ENCODE data around the gene CITED1.

CITED1 gene

DNA sequence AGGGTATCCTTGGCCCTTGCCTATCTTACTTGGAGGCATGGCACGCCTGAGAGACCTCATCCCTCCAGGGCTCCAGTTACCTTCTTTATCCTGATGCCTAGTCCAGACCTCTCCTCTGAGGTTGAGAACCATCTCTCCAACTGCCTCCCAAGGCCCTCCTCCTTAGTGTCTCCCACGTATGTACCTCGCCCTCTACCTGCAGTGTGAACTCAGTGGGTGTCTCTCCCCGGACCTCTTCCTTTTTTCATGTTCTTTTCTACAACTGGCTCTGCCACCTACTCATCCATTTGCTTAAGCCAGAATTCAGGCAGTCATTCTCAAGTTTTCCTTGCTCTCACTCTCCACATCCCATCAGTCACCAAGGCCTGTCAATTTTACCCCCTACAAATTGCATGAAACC, 45.3 kb downstream of the CITED1 start:
- TF ChIP-seq, protein P1, sequence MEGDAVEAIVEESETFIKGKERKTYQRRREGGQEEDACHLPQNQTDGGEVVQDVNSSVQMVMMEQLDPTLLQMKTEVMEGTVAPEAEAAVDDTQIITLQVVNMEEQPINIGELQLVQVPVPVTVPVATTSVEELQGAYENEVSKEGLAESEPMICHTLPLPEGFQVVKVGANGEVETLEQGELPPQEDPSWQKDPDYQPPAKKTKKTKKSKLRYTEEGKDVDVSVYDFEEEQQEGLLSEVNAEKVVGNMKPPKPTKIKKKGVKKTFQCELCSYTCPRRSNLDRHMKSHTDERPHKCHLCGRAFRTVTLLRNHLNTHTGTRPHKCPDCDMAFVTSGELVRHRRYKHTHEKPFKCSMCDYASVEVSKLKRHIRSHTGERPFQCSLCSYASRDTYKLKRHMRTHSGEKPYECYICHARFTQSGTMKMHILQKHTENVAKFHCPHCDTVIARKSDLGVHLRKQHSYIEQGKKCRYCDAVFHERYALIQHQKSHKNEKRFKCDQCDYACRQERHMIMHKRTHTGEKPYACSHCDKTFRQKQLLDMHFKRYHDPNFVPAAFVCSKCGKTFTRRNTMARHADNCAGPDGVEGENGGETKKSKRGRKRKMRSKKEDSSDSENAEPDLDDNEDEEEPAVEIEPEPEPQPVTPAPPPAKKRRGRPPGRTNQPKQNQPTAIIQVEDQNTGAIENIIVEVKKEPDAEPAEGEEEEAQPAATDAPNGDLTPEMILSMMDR (IDR thresholded peaks at IDR 0.05), result no peak

- TF ChIP-seq, protein P1 (IDR thresholded peaks at IDR 0.05), result no peak
Measured at GRCh38 chrX:72258174-72258573, 47.5 kb downstream of the CITED1 start.

GRCh38 chrX:72255864-72256263, 49.9 kb downstream of the CITED1 start:
- TF ChIP-seq, protein P1 (IDR thresholded peaks at IDR 0.05), result no peak

DNA sequence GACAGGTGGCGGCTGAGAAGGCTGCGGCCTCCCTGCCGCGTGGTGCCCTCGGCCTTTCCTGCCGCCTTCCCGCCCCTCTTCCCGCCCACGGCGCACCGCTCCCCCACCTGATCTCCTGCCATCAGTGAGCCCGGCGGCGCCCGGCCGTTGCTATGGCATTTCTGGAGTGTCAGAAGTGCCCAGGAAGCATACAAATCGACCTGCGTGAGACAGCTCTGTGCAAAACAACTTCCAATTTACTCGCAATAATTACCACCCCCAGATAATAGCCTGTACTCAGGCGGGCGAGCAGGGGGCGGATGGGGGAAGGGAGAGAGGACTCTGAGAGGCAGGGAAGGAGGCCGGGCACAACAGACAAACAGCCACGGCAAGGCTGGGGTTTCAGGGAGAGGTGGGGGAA, 50.3 kb downstream of the CITED1 start:
- TF ChIP-seq, protein P1 (IDR thresholded peaks at IDR 0.05), result no peak

GRCh38 chrX:72254816-72255215, 50.9 kb downstream of the CITED1 start:
- TF ChIP-seq, protein P1 (IDR thresholded peaks at IDR 0.05), result no peak

- TF ChIP-seq, protein P1 (IDR thresholded peaks at IDR 0.05), result no peak
Measured at GRCh38 chrX:72253686-72254085, 52.0 kb downstream of the CITED1 start.

Data from LNCAP (cell line).